GM12801 (cell line): Measurements from ENCODE around the gene ST7.

Source experiments
- TF ChIP-seq, protein P1 (sequence below): IDR thresholded peaks from one replicate; pipeline ENCODE4 v1.5.1; 2011; ENCODE audit warnings: control low read depth; ENCODE audit not compliant: insufficient read length; ENCODE audit errors: extremely low read depth

The ST7 gene

DNA sequence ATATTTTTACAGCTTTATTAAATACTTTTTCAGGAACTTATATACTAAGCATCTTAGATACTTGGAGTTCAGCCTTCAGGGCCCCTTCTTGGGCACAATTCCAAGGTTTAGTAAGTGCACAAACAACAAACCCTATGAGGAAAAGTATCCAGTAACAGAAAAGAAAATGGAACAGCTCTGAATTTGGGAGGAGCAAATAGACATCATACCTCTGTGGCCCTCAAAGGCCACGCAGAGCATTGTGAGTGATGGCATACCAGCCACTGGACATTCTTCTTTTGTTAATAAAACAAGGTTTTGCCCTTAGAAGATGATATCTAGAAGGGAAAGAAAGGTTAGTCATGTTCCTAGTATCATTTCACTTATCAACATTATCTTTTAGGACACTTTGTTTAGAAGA is 46.0 kb downstream of the ST7 start:
- TF ChIP-seq, protein P1, sequence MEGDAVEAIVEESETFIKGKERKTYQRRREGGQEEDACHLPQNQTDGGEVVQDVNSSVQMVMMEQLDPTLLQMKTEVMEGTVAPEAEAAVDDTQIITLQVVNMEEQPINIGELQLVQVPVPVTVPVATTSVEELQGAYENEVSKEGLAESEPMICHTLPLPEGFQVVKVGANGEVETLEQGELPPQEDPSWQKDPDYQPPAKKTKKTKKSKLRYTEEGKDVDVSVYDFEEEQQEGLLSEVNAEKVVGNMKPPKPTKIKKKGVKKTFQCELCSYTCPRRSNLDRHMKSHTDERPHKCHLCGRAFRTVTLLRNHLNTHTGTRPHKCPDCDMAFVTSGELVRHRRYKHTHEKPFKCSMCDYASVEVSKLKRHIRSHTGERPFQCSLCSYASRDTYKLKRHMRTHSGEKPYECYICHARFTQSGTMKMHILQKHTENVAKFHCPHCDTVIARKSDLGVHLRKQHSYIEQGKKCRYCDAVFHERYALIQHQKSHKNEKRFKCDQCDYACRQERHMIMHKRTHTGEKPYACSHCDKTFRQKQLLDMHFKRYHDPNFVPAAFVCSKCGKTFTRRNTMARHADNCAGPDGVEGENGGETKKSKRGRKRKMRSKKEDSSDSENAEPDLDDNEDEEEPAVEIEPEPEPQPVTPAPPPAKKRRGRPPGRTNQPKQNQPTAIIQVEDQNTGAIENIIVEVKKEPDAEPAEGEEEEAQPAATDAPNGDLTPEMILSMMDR: no peak

DNA sequence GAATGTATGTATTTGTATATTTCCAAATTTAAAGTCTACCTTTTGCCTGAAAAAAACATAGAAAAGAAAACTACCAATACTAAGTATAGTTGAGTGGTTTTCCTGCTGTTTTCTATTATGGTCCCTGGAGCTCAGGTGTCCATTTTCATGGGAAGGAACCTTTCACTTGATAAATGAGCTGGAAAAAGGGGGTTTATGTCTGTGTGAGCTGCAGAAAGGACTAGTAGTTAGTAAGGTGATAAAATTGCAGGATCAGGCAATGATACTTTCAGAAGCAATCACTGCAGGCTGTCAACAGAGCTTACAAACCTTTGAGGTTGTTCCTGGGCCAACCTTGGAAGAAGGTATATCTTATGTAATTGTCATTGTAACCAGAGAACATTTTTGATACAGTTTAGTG is 48.0 kb downstream of the ST7 start:
- TF ChIP-seq, protein P1: no peak

DNA sequence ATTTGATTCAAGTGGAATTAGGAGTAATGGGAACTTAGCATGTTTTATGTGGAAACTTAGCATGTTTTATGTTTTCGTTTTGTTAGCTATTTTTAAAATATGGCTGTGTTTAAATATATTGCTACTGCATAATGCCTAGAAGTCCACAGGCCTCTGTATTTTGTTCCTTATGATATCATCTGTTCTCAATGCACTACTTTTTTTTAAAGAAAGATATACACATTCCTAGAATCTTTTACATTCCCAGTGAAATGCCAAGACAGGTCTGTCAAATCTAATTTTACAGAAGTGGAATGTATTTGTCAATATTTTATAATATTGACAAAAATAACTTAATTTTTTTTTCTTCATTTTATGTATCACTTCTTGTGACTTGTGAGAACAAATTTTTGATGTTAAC is 51.6 kb downstream of the ST7 start:
- TF ChIP-seq, protein P1: no peak

DNA sequence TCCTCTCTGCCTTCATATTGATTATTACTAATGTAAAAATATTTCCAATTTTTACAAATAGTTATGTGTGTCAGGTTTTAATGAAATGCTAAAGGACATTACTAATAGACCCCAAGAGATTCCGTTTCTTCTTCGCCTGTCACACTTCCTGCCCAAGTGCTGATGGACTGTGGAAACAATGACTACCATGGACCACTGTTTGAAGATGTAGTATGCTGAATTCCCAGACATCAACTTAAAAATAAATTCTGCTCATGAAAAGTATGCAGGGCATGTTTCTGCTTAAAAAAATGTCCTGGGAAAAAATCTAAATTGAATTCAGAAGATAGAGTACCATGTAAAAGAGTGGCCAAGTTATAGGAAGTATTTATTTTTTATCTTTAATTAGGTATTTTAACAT is 52.1 kb downstream of the ST7 start:
- TF ChIP-seq, protein P1: no peak

DNA sequence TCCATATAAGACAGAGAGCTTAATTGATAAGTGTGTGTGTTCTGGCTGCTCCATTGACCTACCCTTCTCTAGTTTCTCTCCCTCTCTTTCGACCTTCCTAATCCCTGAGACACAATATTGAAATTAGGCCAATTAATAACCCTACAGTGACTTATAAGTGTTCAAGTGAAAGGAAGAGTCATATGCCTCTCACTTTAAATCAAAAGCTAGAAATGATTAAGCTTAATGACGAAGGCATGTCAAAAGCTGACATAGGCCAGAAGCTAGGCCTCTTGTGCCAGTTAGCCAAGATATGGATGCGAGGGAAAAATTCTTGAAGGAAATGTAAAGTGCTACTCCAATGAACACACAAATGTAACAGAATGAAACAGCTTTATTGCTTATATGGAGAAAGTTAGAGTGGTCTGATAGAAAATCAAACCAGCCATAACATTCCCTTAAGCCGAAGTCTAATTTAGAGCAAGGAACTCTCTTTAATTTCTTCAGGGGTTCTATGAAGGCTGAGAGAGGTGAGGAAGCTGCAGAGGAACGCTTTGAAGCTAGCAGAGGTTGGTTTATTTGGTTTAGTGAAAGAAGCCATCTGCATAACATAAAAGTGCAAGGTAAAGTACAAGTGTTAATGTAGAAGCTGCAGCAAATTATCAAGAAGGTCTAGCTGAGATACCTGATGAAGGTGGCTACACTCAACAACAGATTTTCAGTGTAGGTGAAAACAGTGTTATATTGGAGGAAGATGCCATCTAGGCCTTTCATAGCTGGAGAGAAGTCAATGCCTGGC is 53.8 kb downstream of the ST7 start:
- TF ChIP-seq, protein P1: no peak

DNA sequence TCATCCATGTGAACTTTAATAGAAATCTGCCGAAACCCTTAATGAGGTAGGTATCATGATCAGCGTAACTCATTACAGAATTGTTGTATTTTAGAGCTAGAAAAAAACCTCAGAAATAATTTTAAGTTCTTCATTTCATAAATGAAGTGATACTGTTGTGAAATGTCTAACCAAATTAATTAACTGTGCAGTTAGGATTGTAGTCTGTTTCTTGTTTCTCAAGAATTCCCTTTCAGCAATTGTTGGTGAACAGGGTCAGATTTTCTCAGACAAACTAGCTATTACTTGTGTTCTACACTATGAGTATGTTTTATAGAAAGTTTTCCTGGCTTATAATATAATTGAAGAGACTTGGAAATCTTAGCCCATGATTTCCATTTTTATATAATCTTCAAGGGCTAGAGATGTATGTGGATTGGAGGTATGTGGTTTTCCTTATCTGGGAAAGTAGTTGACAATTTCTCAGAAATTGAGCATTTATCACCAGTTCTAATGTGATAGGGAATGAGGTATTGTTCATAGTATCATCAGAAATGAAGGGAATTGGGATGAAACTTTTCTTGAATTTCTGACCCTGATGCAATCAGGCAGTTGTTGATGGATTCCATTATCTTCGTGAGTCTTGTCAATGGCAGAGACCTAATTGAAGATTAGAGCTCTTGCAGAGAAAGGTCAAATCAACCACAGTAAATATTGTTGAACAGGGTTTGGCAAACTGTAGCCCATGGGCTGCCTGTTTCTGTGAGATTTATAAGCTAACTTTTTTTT is 55.0 kb downstream of the ST7 start:
- TF ChIP-seq, protein P1: no peak

DNA sequence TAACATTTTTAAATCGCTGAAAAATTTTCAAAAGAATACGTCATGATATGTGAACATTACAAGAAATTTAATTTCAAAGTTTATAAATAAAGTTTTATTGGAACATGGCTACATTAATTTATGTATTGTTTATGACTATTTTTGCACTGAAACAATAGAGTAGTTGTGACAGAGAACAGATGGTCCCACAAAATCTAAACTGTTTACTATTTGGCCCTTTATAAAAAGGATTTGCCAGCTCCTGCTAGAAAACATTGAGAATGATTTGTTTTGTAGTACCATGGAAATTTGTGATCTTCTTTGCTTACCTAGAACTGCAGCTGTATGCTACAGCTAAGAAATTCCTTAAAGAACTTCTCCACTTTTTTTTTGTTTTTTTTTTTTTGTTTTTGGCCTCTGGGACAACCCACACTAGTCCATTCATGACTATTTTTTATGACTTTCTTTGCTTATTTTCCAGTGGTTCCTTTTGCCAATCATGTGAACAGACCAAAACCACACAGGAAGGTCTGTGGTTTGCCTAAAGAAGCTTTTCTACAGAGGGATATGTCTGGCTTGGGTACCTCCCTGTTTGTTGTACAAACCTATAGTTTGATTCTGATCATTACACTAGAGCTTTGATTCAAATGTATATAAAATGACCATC is 55.7 kb downstream of the ST7 start:
- TF ChIP-seq, protein P1: no peak
